HepG2 (cell line): ENCODE measurements around the gene FAM174A. TPM values are rescaled to one million over a fixed set of nuclear protein-coding genes. Genes with fewer than 3 reads are reported as not detected.
A peak's percentile ranks its signal among the peaks of the same experiment; 100 is the strongest.

ENCODE experiments used
- ATAC-seq: fragments of 200-7000 bp; cut with Tn5 transposase; 3 replicates; pipeline ENCODE4 v1.9.1; 2020; ENCODE audit warnings: mild to moderate bottlenecking, moderate library complexity
- BruUV-seq: library from RNA; stranded (reverse); fragments of 400-500 nt; replicated peaks from 2 replicates; lab custom pipeline; 2021; lab: Mats Ljungman, UMichigan
- CTCF ChIA-PET: fragments of 300-600 bp; formaldehyde crosslinking; extraction: SDS; loops from one replicate; lab custom pipeline; 2021; ENCODE audit warnings: low total read pairs, inconsistent platforms, low intra/inter-chr PET ratio; lab: Yijun Ruan, JAX
- POLR2A ChIA-PET: fragments of 350-600 bp; sonication (Branson Sonifier 250); formaldehyde crosslinking; loops from one replicate; lab custom pipeline; 2020; ENCODE audit warnings: antibody characterized with exemption, inconsistent platforms; lab: Yijun Ruan, JAX
- DNase-seq: peaks from one replicate; pipeline ENCODE4 v3.0.0-alpha.2; 2015; ENCODE audit warnings: low spot score
- FAIRE-seq: peaks from 3 replicates; lab custom pipeline; 2011; peaks lifted over from hg19 to GRCh38; lab: Jason Lieb, UNC
- H2AFZ ChIP-seq: one replicate; pipeline ENCODE4 v1.6.1; 2011; ENCODE audit warnings: low read length, inconsistent platforms
- H3K27ac ChIP-seq: fragments of 300-600 bp; 3 replicates; pipeline ENCODE4 v1.8.0; 2011; ENCODE audit warnings: mixed run types, mild to moderate bottlenecking, mixed read lengths, low read length, inconsistent platforms; ENCODE audit not compliant: insufficient read depth; ENCODE audit errors: extremely low read length
- H3K27me3 ChIP-seq, 2 experiments: fragments of 200-600 bp in 1 of 2; 2 replicates in 1 of 2; 3 replicates in 1 of 2; pipeline versions ENCODE4 v1.6.0 to v1.8.0; 2011; ENCODE audit warnings: low read length in 2 of 2, mild to moderate bottlenecking in 2 of 2, moderate library complexity in 2 of 2, inconsistent platforms in 1 of 2; ENCODE audit not compliant: insufficient read depth in 2 of 2, control insufficient read depth in 1 of 2
- H3K36me3 ChIP-seq, 2 experiments: fragments of 200-600 bp in 1 of 2; replicated peaks in 1 of 2; 2 replicates in 1 of 2; 3 replicates in 1 of 2; pipeline versions ENCODE4 v1.5.1 to v1.8.0; 2011; ENCODE audit warnings: low read length in 2 of 2, inconsistent platforms in 1 of 2; ENCODE audit not compliant: insufficient read depth in 2 of 2, control insufficient read depth in 1 of 2
- H3K4me1 ChIP-seq: 2 replicates; pipeline ENCODE4 v1.5.1; 2012; ENCODE audit warnings: low read length, inconsistent platforms; ENCODE audit not compliant: insufficient read depth
- H3K4me2 ChIP-seq: 2 replicates; pipeline ENCODE4 v1.6.0; 2011; ENCODE audit warnings: low read depth, low read length, inconsistent platforms
- H3K4me3 ChIP-seq, 3 experiments: fragments of 200-600 bp in 1 of 3; sonication (generic), shearing (Covaris generic) in 1 of 3; replicated peaks in 1 of 3; 2 replicates each; pipeline ENCODE4 v1.5.1; 2011 to 2016; ENCODE audit warnings: low read length in 3 of 3, inconsistent platforms in 2 of 3, low read depth in 2 of 3, mild to moderate bottlenecking in 2 of 3, control low read depth in 1 of 3, mixed read lengths in 1 of 3; ENCODE audit not compliant: insufficient read depth in 1 of 3
- H3K79me2 ChIP-seq: one replicate; pipeline ENCODE4 v1.6.1; 2011; ENCODE audit warnings: low read length, inconsistent platforms; ENCODE audit not compliant: insufficient read depth
- H3K9ac ChIP-seq: 2 replicates; pipeline ENCODE4 v1.6.0; 2011; ENCODE audit warnings: mild to moderate bottlenecking, low read depth, low read length, inconsistent platforms; ENCODE audit not compliant: insufficient read depth
- H3K9me3 ChIP-seq: 2 replicates; pipeline ENCODE4 v1.5.1; 2012; ENCODE audit warnings: mild to moderate bottlenecking, low read length
- H4K20me1 ChIP-seq: 2 replicates; pipeline ENCODE4 v1.6.0; 2011; ENCODE audit warnings: inconsistent platforms, mild to moderate bottlenecking, low read length, moderate library complexity; ENCODE audit not compliant: insufficient read depth
- BCL6 ChIP-seq: IDR thresholded peaks from 2 replicates; pipeline ENCODE4 v1.6.1; 2016; ENCODE audit warnings: missing genetic modification reagents, missing compliant biosample characterization
- CEBPG ChIP-seq: IDR thresholded peaks from 2 replicates; pipeline ENCODE4 v1.6.1; 2016
- MXD4 ChIP-seq: IDR thresholded peaks from 2 replicates; pipeline ENCODE4 v1.6.1; 2016; ENCODE audit warnings: mild to moderate bottlenecking, missing biosample characterization, missing genetic modification reagents
- SAFB2 ChIP-seq: sonication (generic); formaldehyde crosslinking; IDR thresholded peaks from 2 replicates; pipeline ENCODE4 v1.5.1; 2020; ENCODE audit warnings: missing genetic modification reagents, low read depth, mild to moderate bottlenecking, borderline replicate concordance
- ZBTB20 ChIP-seq: sonication (generic); formaldehyde crosslinking; IDR thresholded peaks from 2 replicates; pipeline ENCODE4 v1.8.1; 2023; ENCODE audit warnings: missing genetic modification reagents, low read depth, mild to moderate bottlenecking, borderline replicate concordance
- ZNF383 ChIP-seq: sonication (generic); formaldehyde crosslinking; IDR thresholded peaks from 2 replicates; pipeline ENCODE4 v1.4.0; 2020; ENCODE audit warnings: missing genetic modification reagents, mild to moderate bottlenecking, borderline replicate concordance
- ZNF549 ChIP-seq: sonication (generic); formaldehyde crosslinking; IDR thresholded peaks from 2 replicates; pipeline ENCODE4 v1.5.0; 2020; ENCODE audit warnings: missing genetic modification reagents
- ZNF572 ChIP-seq: sonication (generic); formaldehyde crosslinking; IDR thresholded peaks from 2 replicates; pipeline ENCODE4 v1.5.1; 2020; ENCODE audit warnings: mild to moderate bottlenecking, missing genetic modification reagents
- ZNF577 ChIP-seq: sonication (generic); formaldehyde crosslinking; IDR thresholded peaks from 2 replicates; pipeline ENCODE4 v1.4.0; 2020; ENCODE audit warnings: mild to moderate bottlenecking, low read depth, missing genetic modification reagents, borderline replicate concordance
- ZNF644 ChIP-seq: IDR thresholded peaks from 2 replicates; pipeline ENCODE4 v1.6.1; 2016; ENCODE audit warnings: low read depth
- WGBS: methylation state at CpG from one replicate; pipeline ENCODE4 v1.1.6; 2017; ENCODE audit warnings: low lambda C conversion rate; 5-methylcytosine and 5-hydroxymethylcytosine counted together
- in situ Hi-C: cut with HindIII; loops from 2 replicates; pipeline ENCODE4 v1.10.0; 2017; ENCODE audit warnings: low pct_unique_long_range_greater_than_20kb; ENCODE audit not compliant: extremely low pct_ligation_motif_present
- intact Hi-C: fragments of 100-400 bp; cut with micrococcal nuclease; formaldehyde crosslinking; loops from one replicate; pipeline ENCODE4 v1.10.0; 2022; ENCODE audit not compliant: unreplicated experiment
- polyA plus RNA-seq, 8 experiments: library from polyadenylated mRNA; depleted of rRNA in 3 of 8; stranded (reverse) in 7 of 8; unstranded in 1 of 8; fragments of >200 nt; fragmentation: Illumina TruSeq in 4 of 8; extraction: Trizol in 4 of 8; gene quantifications; 2 replicates each; pipeline versions ENCODE4 v1.2.1 to v1.2.3, GENCODE V29; 2011 to 2016; ENCODE audit warnings: low read depth in 4 of 8, missing spikeins in 1 of 8, mixed read lengths in 1 of 8; ENCODE audit not compliant: insufficient read depth in 1 of 8
- total RNA-seq, 5 experiments: library from RNA; depleted of rRNA; stranded (reverse); fragments of >200 nt; fragmentation: Illumina TruSeq; extraction: Trizol; gene quantifications; 2 replicates each; pipeline ENCODE4 v1.2.3, GENCODE V29; 2016; ENCODE audit warnings: low read depth in 1 of 5
- TF ChIP-seq, protein P1 (sequence below): sonication (generic); formaldehyde crosslinking; IDR thresholded peaks from 2 replicates; pipeline ENCODE4 v1.4.0; 2020; ENCODE audit warnings: missing genetic modification reagents, low read depth, mild to moderate bottlenecking, borderline replicate concordance
- TF ChIP-seq, protein P2 (sequence below): sonication (generic); formaldehyde crosslinking; conservative IDR thresholded peaks from 2 replicates; pipeline ENCODE4 v1.4.0; 2020; ENCODE audit warnings: mild to moderate bottlenecking, missing genetic modification reagents, moderate library complexity
- TF ChIP-seq, protein P3 (sequence below): sonication (generic); formaldehyde crosslinking; IDR thresholded peaks from 2 replicates; pipeline ENCODE4 v1.5.1; 2020; ENCODE audit warnings: mild to moderate bottlenecking, missing genetic modification reagents, borderline replicate concordance
- TF ChIP-seq, protein P4 (sequence below): sonication (generic); formaldehyde crosslinking; IDR thresholded peaks from 2 replicates; pipeline ENCODE4 v1.8.0; 2022; ENCODE audit warnings: missing genetic modification reagents, mild to moderate bottlenecking, borderline replicate concordance

FAM174A gene
- total and polyA plus RNA-seq, 2 of the 13 experiments (the other 11 are each of a cell fraction or from before 2014, with no cell fraction given) = 6.8 to 7.8 TPM

GRCh38 chr5:100537946-100538345, 2.8 kb downstream of the FAM174A start:
- Histone ChIP-seq H3K27ac (no peak overlapping the region), H4K20me1 (no peaks in the 10 kb centered on the region), H3K4me2 (peak overlapping the region; percentile 2; the same call in 1 of the 2 replicates), H3K4me3 (no peak overlapping the region), H3K9ac (no peak overlapping the region), H3K79me2 (peaks cover 5% of the 10 kb centered on the region), H2AFZ (no peak overlapping the region), H3K4me1 (peaks cover 15% of the 10 kb centered on the region), H3K27me3 (no peaks in the 10 kb centered on the region; a peak in 1 of 5 replicates), H3K9me3 (no peaks in the 10 kb centered on the region), H3K36me3 (no peaks in the 10 kb centered on the region)
- no peak for DNase-seq
- POLR2A ChIA-PET = no interaction called here
- 100% methylated on average over 1 of the region's 1 CpG for WGBS
- ATAC-seq = no peak
- in situ Hi-C loops = no loop called here
- CTCF ChIA-PET = no interaction called here
- no TSS peak for BruUV-seq
- intact Hi-C loops = no loop called here
- FAIRE-seq = no peak
- TF ChIP-seq ZBTB20 (CRISPR knock-in tag) (no peak), SAFB2 (no peak), ZNF383 (CRISPR knock-in tag) (no peak), ZNF577 (CRISPR knock-in tag) (no peak), CEBPG (CRISPR knock-in tag) (no peak), ZNF572 (no peak), ZNF644 (CRISPR knock-in tag) (no peak), BCL6 (CRISPR knock-in tag) (no peak), ZNF549 (no peak), MXD4 (CRISPR knock-in tag) (no peak)
- TF ChIP-seq, protein P1, sequence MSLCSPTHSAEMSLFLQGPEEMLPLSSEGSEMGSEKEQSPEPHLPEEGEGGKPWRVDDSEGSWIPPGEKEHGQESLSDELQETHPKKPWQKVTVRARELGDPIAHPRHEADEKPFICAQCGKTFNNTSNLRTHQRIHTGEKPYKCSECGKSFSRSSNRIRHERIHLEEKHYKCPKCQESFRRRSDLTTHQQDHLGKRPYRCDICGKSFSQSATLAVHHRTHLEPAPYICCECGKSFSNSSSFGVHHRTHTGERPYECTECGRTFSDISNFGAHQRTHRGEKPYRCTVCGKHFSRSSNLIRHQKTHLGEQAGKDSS (CRISPR knock-in tag) = no peak
- TF ChIP-seq, protein P2, sequence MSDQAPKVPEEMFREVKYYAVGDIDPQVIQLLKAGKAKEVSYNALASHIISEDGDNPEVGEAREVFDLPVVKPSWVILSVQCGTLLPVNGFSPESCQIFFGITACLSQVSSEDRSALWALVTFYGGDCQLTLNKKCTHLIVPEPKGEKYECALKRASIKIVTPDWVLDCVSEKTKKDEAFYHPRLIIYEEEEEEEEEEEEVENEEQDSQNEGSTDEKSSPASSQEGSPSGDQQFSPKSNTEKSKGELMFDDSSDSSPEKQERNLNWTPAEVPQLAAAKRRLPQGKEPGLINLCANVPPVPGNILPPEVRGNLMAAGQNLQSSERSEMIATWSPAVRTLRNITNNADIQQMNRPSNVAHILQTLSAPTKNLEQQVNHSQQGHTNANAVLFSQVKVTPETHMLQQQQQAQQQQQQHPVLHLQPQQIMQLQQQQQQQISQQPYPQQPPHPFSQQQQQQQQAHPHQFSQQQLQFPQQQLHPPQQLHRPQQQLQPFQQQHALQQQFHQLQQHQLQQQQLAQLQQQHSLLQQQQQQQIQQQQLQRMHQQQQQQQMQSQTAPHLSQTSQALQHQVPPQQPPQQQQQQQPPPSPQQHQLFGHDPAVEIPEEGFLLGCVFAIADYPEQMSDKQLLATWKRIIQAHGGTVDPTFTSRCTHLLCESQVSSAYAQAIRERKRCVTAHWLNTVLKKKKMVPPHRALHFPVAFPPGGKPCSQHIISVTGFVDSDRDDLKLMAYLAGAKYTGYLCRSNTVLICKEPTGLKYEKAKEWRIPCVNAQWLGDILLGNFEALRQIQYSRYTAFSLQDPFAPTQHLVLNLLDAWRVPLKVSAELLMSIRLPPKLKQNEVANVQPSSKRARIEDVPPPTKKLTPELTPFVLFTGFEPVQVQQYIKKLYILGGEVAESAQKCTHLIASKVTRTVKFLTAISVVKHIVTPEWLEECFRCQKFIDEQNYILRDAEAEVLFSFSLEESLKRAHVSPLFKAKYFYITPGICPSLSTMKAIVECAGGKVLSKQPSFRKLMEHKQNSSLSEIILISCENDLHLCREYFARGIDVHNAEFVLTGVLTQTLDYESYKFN = no peak
- TF ChIP-seq, protein P3, sequence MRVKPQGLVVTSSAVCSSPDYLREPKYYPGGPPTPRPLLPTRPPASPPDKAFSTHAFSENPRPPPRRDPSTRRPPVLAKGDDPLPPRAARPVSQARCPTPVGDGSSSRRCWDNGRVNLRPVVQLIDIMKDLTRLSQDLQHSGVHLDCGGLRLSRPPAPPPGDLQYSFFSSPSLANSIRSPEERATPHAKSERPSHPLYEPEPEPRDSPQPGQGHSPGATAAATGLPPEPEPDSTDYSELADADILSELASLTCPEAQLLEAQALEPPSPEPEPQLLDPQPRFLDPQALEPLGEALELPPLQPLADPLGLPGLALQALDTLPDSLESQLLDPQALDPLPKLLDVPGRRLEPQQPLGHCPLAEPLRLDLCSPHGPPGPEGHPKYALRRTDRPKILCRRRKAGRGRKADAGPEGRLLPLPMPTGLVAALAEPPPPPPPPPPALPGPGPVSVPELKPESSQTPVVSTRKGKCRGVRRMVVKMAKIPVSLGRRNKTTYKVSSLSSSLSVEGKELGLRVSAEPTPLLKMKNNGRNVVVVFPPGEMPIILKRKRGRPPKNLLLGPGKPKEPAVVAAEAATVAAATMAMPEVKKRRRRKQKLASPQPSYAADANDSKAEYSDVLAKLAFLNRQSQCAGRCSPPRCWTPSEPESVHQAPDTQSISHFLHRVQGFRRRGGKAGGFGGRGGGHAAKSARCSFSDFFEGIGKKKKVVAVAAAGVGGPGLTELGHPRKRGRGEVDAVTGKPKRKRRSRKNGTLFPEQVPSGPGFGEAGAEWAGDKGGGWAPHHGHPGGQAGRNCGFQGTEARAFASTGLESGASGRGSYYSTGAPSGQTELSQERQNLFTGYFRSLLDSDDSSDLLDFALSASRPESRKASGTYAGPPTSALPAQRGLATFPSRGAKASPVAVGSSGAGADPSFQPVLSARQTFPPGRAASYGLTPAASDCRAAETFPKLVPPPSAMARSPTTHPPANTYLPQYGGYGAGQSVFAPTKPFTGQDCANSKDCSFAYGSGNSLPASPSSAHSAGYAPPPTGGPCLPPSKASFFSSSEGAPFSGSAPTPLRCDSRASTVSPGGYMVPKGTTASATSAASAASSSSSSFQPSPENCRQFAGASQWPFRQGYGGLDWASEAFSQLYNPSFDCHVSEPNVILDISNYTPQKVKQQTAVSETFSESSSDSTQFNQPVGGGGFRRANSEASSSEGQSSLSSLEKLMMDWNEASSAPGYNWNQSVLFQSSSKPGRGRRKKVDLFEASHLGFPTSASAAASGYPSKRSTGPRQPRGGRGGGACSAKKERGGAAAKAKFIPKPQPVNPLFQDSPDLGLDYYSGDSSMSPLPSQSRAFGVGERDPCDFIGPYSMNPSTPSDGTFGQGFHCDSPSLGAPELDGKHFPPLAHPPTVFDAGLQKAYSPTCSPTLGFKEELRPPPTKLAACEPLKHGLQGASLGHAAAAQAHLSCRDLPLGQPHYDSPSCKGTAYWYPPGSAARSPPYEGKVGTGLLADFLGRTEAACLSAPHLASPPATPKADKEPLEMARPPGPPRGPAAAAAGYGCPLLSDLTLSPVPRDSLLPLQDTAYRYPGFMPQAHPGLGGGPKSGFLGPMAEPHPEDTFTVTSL (CRISPR knock-in tag) = no peak
- TF ChIP-seq, protein P4, sequence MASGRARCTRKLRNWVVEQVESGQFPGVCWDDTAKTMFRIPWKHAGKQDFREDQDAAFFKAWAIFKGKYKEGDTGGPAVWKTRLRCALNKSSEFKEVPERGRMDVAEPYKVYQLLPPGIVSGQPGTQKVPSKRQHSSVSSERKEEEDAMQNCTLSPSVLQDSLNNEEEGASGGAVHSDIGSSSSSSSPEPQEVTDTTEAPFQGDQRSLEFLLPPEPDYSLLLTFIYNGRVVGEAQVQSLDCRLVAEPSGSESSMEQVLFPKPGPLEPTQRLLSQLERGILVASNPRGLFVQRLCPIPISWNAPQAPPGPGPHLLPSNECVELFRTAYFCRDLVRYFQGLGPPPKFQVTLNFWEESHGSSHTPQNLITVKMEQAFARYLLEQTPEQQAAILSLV (CRISPR knock-in tag) = no peak
